ENCODE results near the gene GNAS.
A peak's percentile ranks its signal among the peaks of the same experiment; 100 is the strongest.
"Not testable (repeated sequence)": the region's sequence is repeated elsewhere in the genome, so short reads cannot be mapped to it uniquely, and the experiment has no call there.

The GNAS gene

GRCh38 chr20:58852543-58853271 is at the start of gene GNAS:
Gene GNAS, plus strand, starts transcription at chr20:58852716.
- peak in 4 of 14 donors; percentile 4 to 39 (median 28) for DNase-seq

GRCh38 chr20:58803533-58803932 is 49.0 kb upstream of the GNAS start:
- no peak for DNase-seq

- no peak for DNase-seq
Measured at GRCh38 chr20:58807801-58808200, 44.7 kb upstream of the GNAS start.

GRCh38 chr20:58808271-58809046 is 44.1 kb upstream of the GNAS start:
- no peak for DNase-seq

DNA sequence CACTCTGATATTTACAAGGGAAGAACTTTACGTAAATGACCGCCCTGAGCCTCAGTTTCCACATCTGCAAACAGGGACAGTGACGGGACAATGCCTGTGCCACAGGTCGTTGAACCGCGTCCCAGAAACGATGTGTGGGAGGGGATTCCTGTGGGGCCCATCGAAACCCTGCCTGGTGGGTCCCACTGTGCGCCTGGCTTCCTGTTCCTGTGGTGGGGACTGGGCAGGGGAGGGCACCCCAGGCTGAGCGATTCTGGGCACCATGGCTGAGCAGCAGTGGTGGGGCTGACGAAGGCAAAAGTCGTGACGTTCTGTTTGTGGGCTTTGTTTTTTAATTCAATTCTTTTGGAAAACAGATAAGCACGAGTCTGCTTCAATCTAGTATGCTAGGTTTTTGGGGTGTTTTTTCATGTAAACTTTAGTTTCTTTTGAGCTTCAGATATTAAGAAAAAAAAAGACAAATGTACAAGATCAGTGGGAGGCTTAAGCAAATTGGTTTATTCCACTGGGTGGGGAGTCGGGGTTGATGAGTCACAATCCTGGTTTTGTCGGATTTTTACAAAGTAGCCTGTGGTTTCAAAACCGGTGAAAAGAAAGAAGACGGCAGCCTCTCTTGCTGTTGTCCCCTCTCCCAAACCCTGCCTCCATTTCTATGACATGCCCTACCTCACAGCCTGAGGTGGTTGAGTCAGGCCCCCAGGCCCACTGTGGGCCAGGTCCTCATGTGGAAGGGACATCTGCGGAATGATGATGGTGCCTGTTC is 42.2 kb upstream of the GNAS start:
- DNase-seq: no peak

DNA sequence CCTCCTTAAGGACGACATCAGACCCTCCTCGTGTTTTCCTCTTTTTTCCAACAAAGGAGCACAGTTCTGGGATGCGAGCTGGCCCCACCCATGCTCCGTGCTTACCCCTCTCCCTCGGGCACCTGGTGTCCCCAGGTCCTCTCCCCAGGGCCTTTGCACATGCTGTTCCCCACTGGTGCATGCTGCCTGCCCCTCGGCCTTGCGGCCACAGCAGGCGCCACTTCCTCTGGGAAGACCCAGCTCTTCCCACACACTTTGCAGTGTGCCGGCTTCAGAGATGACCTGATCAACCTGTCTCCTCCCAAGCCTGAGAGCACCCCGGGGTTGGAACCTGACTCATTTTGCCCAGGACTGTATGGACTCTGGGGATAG is 41.7 kb upstream of the GNAS start:
- no peak for DNase-seq

- DNase-seq: no peak
Measured at GRCh38 chr20:58811334-58811733, 41.2 kb upstream of the GNAS start.

- no peak for DNase-seq
Measured at GRCh38 chr20:58813369-58813768, 39.1 kb upstream of the GNAS start.

GRCh38 chr20:58815448-58815847 is 37.1 kb upstream of the GNAS start:
- DNase-seq: no peak

- DNase-seq: no peak
Measured at GRCh38 chr20:58816051-58816450, 36.5 kb upstream of the GNAS start.

GRCh38 chr20:58816957-58817651 is 35.4 kb upstream of the GNAS start:
- DNase-seq: no peak

DNA sequence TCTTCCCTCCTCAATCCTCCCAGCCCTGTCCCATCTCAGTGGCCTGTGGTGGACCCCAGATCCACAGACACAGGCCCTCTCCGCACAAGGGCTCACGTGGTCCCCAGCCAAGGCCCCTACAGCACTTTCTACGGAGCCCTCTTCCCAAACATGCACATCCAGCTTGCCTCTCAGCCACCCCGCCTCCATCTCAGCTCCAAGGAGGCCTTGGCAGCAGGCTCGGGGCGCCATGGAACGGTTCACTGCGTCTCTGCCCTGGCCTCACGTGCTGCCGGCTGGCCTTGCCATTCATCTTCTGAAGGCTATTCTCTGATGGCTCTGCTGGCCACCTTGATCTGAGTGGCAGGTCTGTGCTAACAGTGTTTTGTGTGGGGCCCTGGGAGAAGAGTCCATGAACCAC is 34.8 kb upstream of the GNAS start:
- DNase-seq: peak in 1 of 14 donors; percentile 0

DNA sequence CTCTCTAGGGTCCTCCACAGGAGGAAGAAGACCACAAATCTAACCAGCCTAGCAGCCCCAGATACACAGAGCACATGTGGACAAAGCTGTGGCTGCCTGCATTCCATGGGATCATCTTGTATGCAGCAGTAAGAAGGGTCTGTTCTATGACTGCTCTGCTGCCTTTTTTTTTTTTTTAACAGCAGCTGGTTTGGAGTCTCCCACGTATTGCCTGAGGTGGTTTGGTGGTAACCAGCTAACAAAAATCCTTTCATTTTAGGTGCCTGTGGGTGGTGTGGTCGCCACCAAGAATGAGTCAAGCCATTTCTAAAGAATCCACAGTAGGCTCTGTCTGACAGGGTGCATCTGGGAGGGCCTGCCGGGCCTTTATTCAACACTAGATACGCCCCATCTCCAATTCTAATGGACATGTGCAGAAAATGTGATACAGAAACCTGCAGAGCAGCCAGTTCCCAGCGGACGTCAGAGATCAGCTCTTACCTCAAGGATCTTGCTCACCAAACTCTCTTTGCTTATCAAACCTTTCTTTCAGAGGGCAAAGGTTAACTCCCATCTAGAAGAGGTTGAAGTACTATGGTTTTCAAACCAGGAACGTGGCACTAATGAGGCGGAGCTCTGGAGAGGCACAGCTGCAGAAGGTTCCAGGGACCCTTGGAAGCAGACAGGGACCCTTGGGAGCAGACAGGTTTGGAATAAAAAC is 33.8 kb upstream of the GNAS start:
- no peak for DNase-seq

GRCh38 chr20:58819921-58820320 is 32.6 kb upstream of the GNAS start:
- DNase-seq: no peak

- not testable (repeated sequence) for DNase-seq
Measured at GRCh38 chr20:58820515-58820914, 32.0 kb upstream of the GNAS start.

DNA sequence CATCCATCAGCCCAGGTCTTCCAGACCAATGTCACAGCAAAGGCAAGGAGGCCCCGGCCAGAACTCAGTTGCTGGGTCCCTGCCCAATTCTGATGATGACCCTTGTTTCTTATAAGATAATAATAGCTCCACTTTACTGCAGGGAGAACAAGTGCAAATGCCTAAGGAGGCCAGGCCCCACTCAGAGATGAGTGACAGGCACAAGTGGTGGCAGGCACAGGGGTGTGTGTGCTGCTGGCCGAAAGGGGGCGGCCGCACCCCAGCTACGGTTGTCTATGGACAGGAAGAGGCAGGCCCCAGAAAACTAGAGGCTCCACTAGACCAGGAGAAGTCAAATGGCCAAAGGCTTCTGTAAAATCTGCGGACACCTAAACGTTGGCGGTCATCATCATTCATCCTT is 30.4 kb upstream of the GNAS start:
- no peak for DNase-seq

- DNase-seq: no peak
Measured at GRCh38 chr20:58822748-58823730, 29.5 kb upstream of the GNAS start.

DNA sequence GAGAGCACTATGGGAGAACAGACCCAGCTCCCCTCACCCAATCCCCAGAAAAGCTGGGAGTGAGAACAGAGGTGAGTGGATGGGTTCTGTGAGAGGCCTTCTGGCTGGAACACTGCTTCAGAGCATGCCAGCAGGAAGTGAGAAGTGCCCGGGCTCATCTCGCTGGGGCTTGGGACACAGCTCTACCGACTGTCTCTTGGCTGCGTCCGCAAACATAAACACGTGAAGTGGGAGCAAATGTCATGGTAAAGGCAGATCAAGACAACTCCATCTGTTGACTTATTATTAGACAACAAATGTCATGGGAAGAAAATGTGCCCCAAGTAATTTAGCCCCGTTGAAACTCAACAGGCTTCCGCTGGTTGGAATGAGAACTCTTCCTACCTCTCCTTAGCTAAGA is 27.7 kb upstream of the GNAS start:
- DNase-seq: no peak

- DNase-seq: no peak
Measured at GRCh38 chr20:58825450-58825849, 27.1 kb upstream of the GNAS start.

DNA sequence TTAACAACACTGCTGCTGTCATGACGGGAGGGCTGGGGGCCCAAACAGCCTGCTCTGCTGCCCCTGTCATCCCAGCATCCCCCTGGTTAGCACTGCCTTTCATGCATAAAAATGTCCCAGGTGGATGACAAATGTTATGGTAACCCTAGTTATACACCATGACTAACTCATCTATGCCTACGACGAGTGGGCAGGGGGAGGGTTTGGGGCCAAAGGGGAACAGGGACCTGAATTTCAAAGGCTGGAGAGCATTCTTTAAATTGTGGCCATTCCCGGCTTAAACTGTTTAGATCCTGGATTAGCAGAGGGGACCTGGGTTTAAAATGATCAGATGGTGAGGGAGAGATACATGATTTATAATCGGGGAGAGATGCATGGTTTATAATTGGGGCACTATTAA is 26.2 kb upstream of the GNAS start:
- DNase-seq: no peak

DNA sequence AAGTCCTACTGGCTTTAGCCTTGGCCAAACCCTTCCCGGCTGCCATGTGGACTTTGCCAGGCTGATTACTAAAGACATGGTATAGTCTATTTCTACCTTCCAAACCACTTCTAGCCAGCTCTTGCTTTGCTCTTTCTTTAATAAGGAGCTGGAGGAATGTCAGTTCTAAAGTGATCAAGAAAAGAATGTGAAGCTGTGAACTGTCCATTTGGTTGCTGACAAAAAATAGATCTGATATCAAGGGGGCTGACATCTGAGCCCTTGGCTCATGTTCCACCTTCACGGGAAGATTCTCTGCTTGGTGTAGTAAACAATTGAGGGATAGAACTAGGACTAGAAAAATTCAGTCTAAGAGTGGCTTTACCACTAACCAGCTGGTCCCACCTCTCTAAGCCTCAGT is 24.4 kb upstream of the GNAS start:
- no peak for DNase-seq

Measured in C1 segment of cervical spinal cord (tissue), 14 donors.